Measurements from ENCODE around the gene CDCA5.

CDCA5 gene

DNA sequence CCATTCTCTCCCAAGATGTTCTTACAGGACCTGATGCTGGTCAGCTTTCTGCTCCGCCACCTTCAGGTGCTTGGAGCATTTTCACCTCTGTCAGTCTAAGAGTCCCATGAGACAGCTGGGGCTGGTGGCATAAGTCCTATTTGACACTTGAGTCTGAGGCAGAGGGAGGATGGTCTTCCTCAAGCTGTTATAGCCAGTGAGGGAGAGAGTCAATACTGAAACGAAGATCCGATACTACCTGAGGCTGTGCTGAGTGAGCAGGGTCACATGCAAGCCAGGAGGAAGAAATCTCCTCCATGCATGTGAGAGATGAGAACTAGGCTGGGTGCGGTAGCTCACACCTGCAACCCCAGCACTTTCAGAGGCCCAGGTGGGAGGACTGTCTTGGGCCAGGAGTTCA lies 5.8 kb upstream of the CDCA5 start:
- DNase-seq (ENCODE audit: low read depth in 2 of 2) = no peak
- TF ChIP-seq, protein P1, sequence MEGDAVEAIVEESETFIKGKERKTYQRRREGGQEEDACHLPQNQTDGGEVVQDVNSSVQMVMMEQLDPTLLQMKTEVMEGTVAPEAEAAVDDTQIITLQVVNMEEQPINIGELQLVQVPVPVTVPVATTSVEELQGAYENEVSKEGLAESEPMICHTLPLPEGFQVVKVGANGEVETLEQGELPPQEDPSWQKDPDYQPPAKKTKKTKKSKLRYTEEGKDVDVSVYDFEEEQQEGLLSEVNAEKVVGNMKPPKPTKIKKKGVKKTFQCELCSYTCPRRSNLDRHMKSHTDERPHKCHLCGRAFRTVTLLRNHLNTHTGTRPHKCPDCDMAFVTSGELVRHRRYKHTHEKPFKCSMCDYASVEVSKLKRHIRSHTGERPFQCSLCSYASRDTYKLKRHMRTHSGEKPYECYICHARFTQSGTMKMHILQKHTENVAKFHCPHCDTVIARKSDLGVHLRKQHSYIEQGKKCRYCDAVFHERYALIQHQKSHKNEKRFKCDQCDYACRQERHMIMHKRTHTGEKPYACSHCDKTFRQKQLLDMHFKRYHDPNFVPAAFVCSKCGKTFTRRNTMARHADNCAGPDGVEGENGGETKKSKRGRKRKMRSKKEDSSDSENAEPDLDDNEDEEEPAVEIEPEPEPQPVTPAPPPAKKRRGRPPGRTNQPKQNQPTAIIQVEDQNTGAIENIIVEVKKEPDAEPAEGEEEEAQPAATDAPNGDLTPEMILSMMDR (IDR thresholded peaks at IDR 0.05; ENCODE audit: low read depth, low read length) = no peak
- H3K4me3 ChIP-seq (replicated peaks in 1 of 2; ENCODE audit: low read depth in 2 of 2, low read length in 2 of 2) = no peak overlapping the region

DNA sequence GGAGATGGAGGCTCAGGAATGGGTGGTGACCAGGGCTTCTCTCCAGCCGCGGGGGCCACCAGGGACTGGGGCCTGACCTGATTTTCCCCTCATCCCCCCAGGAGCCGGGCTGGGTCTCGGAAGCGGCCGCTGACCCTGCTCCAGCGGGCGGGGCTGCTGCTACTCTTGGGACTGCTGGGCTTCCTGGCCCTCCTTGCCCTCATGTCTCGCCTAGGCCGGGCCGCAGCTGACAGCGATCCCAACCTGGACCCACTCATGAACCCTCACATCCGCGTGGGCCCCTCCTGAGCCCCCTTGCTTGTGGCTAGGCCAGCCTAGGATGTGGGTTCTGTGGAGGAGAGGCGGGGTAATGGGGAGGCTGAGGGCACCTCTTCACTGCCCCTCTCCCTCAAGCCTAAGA lies 4.0 kb upstream of the CDCA5 start:
- TF ChIP-seq, protein P1 (IDR thresholded peaks at IDR 0.05; ENCODE audit: low read depth, low read length) = no peak
- DNase-seq (ENCODE audit: low read depth in 2 of 2) = no peak
- H3K4me3 ChIP-seq (replicated peaks in 1 of 2; ENCODE audit: low read depth in 2 of 2, low read length in 2 of 2) = no peak overlapping the region

DNA sequence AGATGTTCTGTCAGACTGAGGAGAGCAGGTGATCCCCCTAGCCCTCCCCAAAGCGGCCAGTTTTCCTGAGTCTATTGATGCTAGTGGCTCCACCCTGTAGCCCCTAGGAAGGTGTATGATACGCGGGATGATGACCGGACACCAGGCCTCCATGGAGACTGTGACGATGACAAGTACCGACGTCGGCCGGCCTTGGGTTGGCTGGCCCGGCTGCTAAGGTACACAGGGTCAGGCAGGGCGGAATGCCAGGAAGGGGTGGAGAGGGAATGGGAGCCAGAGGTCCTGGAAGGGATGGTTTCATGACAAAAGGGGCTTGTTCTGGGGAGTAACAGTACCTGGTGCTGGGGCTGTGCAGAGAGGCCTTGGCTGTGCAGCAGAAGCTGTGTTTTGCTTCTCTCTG lies 3.4 kb upstream of the CDCA5 start:
- DNase-seq (ENCODE audit: low read depth in 2 of 2) = no peak
- H3K4me3 ChIP-seq (replicated peaks in 1 of 2; ENCODE audit: low read depth in 2 of 2, low read length in 2 of 2) = no peak overlapping the region
- TF ChIP-seq, protein P1 (IDR thresholded peaks at IDR 0.05; ENCODE audit: low read depth, low read length) = no peak

DNA sequence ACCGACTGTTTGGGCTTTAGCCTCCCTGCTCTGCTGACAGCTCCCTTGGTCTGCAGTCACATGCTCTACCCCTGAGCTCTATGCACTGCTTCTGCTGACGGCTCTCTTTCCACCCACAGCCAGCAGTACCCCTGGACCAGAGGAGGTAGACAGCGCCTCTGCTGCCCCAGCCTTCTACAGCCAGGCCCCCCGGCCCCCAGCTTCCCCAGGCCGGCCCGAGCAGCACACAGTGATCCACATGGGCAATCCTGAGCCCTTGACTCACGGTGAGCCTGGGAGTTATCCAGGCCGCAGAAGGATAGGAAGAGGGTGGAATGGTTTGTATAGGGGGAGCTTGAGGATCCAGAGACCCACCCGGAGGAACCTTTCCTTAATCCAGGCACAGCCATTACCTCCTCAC lies 3.0 kb upstream of the CDCA5 start:
- no peak overlapping the region for H3K4me3 ChIP-seq (replicated peaks in 1 of 2; ENCODE audit: low read depth in 2 of 2, low read length in 2 of 2)
- no peak for DNase-seq (ENCODE audit: low read depth in 2 of 2)
- TF ChIP-seq, protein P1 (IDR thresholded peaks at IDR 0.05; ENCODE audit: low read depth, low read length) = no peak

DNA sequence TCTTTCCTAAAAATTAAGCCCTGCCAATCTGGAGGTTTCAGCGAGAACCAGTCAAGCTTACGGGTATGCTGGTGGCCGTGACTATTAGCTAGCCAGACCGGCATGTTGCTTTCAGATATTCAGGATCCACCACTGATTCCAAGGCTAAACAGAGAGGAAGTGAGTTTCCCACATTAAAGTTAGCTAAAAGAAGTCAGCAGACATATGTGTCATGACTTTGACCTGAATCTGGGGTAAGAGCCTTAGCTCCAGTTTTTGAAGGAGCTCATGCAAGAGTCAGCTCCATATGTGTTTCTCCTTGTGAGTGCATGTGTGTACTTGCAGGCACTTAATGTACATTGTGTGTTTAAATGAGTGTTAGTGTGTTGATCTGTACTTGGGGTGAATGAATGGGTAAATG lies 1.6 kb upstream of the CDCA5 start:
- no peak overlapping the region for H3K4me3 ChIP-seq (replicated peaks in 1 of 2; ENCODE audit: low read depth in 2 of 2, low read length in 2 of 2)
- TF ChIP-seq, protein P1 (IDR thresholded peaks at IDR 0.05; ENCODE audit: low read depth, low read length) = no peak
- DNase-seq (ENCODE audit: low read depth in 2 of 2) = no peak

DNA sequence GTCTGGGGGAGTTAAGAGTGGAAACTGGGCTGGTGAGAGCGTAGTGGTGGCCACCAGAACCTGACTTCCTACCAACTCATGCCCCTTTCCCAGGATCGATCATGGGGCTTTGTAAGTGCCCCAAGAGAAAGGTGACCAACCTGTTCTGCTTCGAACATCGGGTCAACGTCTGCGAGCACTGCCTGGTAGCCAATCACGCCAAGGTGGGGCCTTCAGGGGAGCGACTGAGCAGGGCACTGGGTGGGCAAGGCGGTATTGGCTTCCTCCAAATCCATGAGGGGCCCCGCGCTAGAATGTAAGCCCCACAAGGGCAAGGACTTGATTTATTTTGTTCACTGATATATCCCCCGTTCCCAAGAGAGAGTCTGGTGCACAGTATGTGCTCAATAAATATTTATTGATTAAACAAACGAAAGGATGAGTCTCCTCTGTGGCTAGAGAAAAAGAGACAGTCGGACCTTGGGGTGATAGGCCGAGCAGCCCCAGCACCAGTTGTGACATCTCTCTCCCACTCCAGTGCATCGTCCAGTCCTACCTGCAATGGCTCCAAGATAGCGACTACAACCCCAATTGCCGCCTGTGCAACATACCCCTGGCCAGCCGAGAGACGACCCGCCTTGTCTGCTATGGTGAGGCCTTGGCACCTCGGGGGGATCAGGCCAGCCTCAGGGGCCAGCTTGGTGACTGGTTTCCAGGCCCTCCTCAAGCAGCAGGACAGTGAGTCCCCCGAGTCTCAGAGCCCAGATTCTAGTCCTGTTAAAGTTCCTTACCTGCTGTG lies 947 bp upstream of the CDCA5 start:
- TF ChIP-seq, protein P1 (IDR thresholded peaks at IDR 0.05; ENCODE audit: low read depth, low read length) = no peak
- DNase-seq (ENCODE audit: low read depth in 2 of 2) = no peak
- H3K4me3 ChIP-seq (replicated peaks in 1 of 2; ENCODE audit: low read depth in 2 of 2, low read length in 2 of 2) = peak overlapping the region; percentile 81 to 91
